ENCODE data around the gene GMFB. TPM values are rescaled to one million over a fixed set of nuclear protein-coding genes. Genes with fewer than 3 reads are reported as not detected.

GMFB gene
- total and polyA plus RNA-seq, 2 experiments from 2014 or later = 26.7 to 38.1 TPM

DNA sequence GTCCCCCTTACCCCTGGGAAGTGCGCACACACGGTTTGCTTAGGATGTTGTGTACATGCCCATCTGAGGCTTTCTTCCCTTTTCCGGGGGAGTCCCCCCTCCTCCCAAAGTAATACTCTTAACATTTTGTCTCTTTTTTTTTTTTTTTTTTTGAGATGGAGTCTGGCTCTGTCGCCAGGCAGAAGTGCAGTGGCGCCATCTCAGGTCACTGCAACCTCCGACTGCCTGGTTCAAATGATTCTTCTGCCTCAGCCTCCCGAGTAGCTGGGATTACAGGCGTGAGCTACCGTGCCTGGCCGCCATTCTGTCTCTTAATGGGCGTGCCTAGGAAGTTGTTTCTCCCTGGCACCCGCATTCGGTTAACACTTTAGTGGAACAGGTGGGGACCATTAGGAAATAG is 4.5 kb upstream of the GMFB start:
- Histone ChIP-seq H3K27me3 (no peaks in the 10 kb centered on the region), H3K4me3 (no peak overlapping the region), H3K27ac (no peak overlapping the region), H3K4me1 (ENCODE audit: low read depth) (peaks cover 4% of the 10 kb centered on the region), H3K36me3 (no peaks in the 10 kb centered on the region), H3K9me3 (ENCODE audit: low read depth) (no peaks in the 10 kb centered on the region)
- no peak for DNase-seq (ENCODE audit: low read depth in 1 of 2, low spot score in 1 of 2)
- no peak for TF ChIP-seq CTCF (IDR thresholded peaks at IDR 0.05; ENCODE audit: low read depth, low read length)

- Histone ChIP-seq H3K27me3 (no peaks in the 10 kb centered on the region), H3K4me1 (ENCODE audit: low read depth) (peaks cover 11% of the 10 kb centered on the region), H3K9me3 (ENCODE audit: low read depth) (no peaks in the 10 kb centered on the region), H3K4me3 (no peak overlapping the region), H3K36me3 (no peaks in the 10 kb centered on the region), H3K27ac (no peak overlapping the region)
- no peak for DNase-seq (ENCODE audit: low read depth in 1 of 2, low spot score in 1 of 2)
- no peak for TF ChIP-seq CTCF (IDR thresholded peaks at IDR 0.05; ENCODE audit: low read depth, low read length)
Measured at GRCh38 chr14:54490445-54491175, 1.8 kb upstream of the GMFB start.

GRCh38 chr14:54489731-54490444 is 1.1 kb upstream of the GMFB start:
- Histone ChIP-seq H3K27me3 (no peaks in the 10 kb centered on the region), H3K9me3 (ENCODE audit: low read depth) (no peaks in the 10 kb centered on the region), H3K36me3 (no peaks in the 10 kb centered on the region), H3K4me1 (ENCODE audit: low read depth) (peaks cover 15% of the 10 kb centered on the region), H3K4me3 (no peak overlapping the region), H3K27ac (peak overlapping the region; percentile 86)
- no peak for TF ChIP-seq CTCF (IDR thresholded peaks at IDR 0.05; ENCODE audit: low read depth, low read length)
- no peak for DNase-seq (ENCODE audit: low read depth in 1 of 2, low spot score in 1 of 2)

- no peak for TF ChIP-seq CTCF (IDR thresholded peaks at IDR 0.05; ENCODE audit: low read depth, low read length)
- Histone ChIP-seq H3K27me3 (no peaks in the 10 kb centered on the region), H3K27ac (peak overlapping the region; percentile 86), H3K4me3 (peak overlapping the region; percentile 89), H3K36me3 (no peaks in the 10 kb centered on the region), H3K4me1 (ENCODE audit: low read depth) (peaks cover 15% of the 10 kb centered on the region), H3K9me3 (ENCODE audit: low read depth) (no peaks in the 10 kb centered on the region)
- no peak for DNase-seq (ENCODE audit: low read depth in 1 of 2, low spot score in 1 of 2)
Measured at GRCh38 chr14:54489318-54489683, 521 bp upstream of the GMFB start.

- Histone ChIP-seq H3K4me1 (ENCODE audit: low read depth) (peaks cover 21% of the 10 kb centered on the region), H3K4me3 (peak overlapping the region; percentile 89), H3K27me3 (no peaks in the 10 kb centered on the region), H3K36me3 (no peaks in the 10 kb centered on the region), H3K27ac (peak overlapping the region; percentile 86), H3K9me3 (ENCODE audit: low read depth) (no peaks in the 10 kb centered on the region)
- no peak for DNase-seq (ENCODE audit: low read depth in 1 of 2, low spot score in 1 of 2)
- TF ChIP-seq CTCF (IDR thresholded peaks at IDR 0.05; ENCODE audit: low read depth, low read length) = peak; percentile 4
Measured at GRCh38 chr14:54488318-54488645, 498 bp downstream of the GMFB start.
